Karpas-422 (cell line): ENCODE results near the gene TAF9B. TPM values are rescaled to one million over a fixed set of nuclear protein-coding genes. Genes with fewer than 3 reads are reported as not detected.
"Not testable (repeated sequence)": the region's sequence is repeated elsewhere in the genome, so short reads cannot be mapped to it uniquely, and the experiment has no call there.

Source experiments
- DNase-seq: peaks from one replicate; pipeline ENCODE4 v3.0.0-alpha.2; 2015
- H2AFZ ChIP-seq: fragments of 200-600 bp; sonication (generic); 2 replicates; pipeline ENCODE4 v1.6.1; 2014; ENCODE audit warnings: antibody characterized with exemption, low read length, mixed read lengths
- H3K27ac ChIP-seq: fragments of 200-600 bp; sonication (generic); 2 replicates; pipeline ENCODE4 v1.5.1; 2014; ENCODE audit warnings: mild to moderate bottlenecking, low read length, moderate library complexity
- H3K27me3 ChIP-seq: fragments of 200-600 bp; sonication (generic); 2 replicates; pipeline ENCODE4 v1.6.1; 2014; ENCODE audit warnings: low read length, mixed read lengths
- H3K36me3 ChIP-seq: fragments of 200-600 bp; sonication (generic); 2 replicates; pipeline ENCODE4 v1.6.1; 2014; ENCODE audit warnings: low read length, mixed read lengths; ENCODE audit not compliant: insufficient read depth
- H3K4me1 ChIP-seq: fragments of 200-600 bp; sonication (generic); 2 replicates; pipeline ENCODE4 v1.6.1; 2014; ENCODE audit warnings: mild to moderate bottlenecking, low read length, mixed read lengths
- H3K4me2 ChIP-seq: fragments of 200-600 bp; sonication (generic); 2 replicates; pipeline ENCODE4 v1.6.1; 2014; ENCODE audit warnings: low read length, low read depth, mild to moderate bottlenecking; ENCODE audit not compliant: poor library complexity, severe bottlenecking
- H3K4me3 ChIP-seq: fragments of 200-600 bp; sonication (generic); 2 replicates; pipeline ENCODE4 v1.5.1; 2014; ENCODE audit warnings: mild to moderate bottlenecking, antibody characterized with exemption, low read length, mixed read lengths
- H3K79me2 ChIP-seq: fragments of 200-600 bp; sonication (generic); 2 replicates; pipeline ENCODE4 v1.6.1; 2014; ENCODE audit warnings: mild to moderate bottlenecking, low read length, mixed read lengths
- H3K9ac ChIP-seq: fragments of 200-600 bp; sonication (generic); 2 replicates; pipeline ENCODE4 v1.6.0; 2014; ENCODE audit warnings: low read length
- H3K9me2 ChIP-seq: fragments of 200-600 bp; sonication (generic), shearing (Covaris generic); replicated peaks from 2 replicates; pipeline ENCODE4 v1.6.0; 2014; ENCODE audit warnings: mild to moderate bottlenecking, low read length, moderate library complexity; ENCODE audit not compliant: insufficient read depth
- H3K9me3 ChIP-seq: fragments of 300-700, 200-600 bp; sonication (generic); 2 replicates; pipeline ENCODE4 v1.6.1; 2014; ENCODE audit warnings: low read length, mixed read lengths
- H4K20me1 ChIP-seq: fragments of 200-600 bp; sonication (generic); 2 replicates; pipeline ENCODE4 v1.6.1; 2014; ENCODE audit warnings: mild to moderate bottlenecking, antibody characterized with exemption, low read length, low read depth; ENCODE audit not compliant: insufficient read depth
- total RNA-seq: library from RNA; depleted of rRNA; stranded (reverse); fragments of >200 nt; shearing (Covaris generic); gene quantifications from 2 replicates; pipeline ENCODE4 v1.2.3, GENCODE V29; 2014; ENCODE audit warnings: low replicate concordance; rRNA removed

TAF9B gene
- total RNA-seq, 1 experiment from 2014 or later: 4.8 TPM

GRCh38 chrX:78098108-78098507 lies 41.3 kb downstream of the TAF9B start:
- H3K9me3 ChIP-seq: no peaks in the 10 kb centered on the region

GRCh38 chrX:78092296-78092695 lies 47.2 kb downstream of the TAF9B start:
- H3K4me2 ChIP-seq: no peak overlapping the region
- no peak overlapping the region for H3K4me3 ChIP-seq
- no peaks in the 10 kb centered on the region for H3K9me2 ChIP-seq
- peak; percentile 44 for DNase-seq
- H3K27ac ChIP-seq: no peak overlapping the region
- H3K27me3 ChIP-seq: no peaks in the 10 kb centered on the region
- no peak overlapping the region for H3K9ac ChIP-seq
- H3K4me1 ChIP-seq: no peaks in the 10 kb centered on the region
- H3K9me3 ChIP-seq: no peaks in the 10 kb centered on the region
- no peak overlapping the region for H2AFZ ChIP-seq
- H4K20me1 ChIP-seq: no peaks in the 10 kb centered on the region
- H3K36me3 ChIP-seq: no peaks in the 10 kb centered on the region
- H3K79me2 ChIP-seq: no peaks in the 10 kb centered on the region

More at GRCh38 chrX:78098108-78098507, 41.3 kb downstream of the TAF9B start:
- Histone ChIP-seq H3K9me2 (no peaks in the 10 kb centered on the region), H3K4me2 (no peak overlapping the region), H3K27ac (no peak overlapping the region), H3K36me3 (no peaks in the 10 kb centered on the region), H3K9ac (no peak overlapping the region), H3K27me3 (no peaks in the 10 kb centered on the region), H4K20me1 (no peaks in the 10 kb centered on the region), H3K79me2 (no peaks in the 10 kb centered on the region), H2AFZ (no peak overlapping the region), H3K4me3 (no peak overlapping the region), H3K4me1 (peaks cover 2% of the 10 kb centered on the region; the same call in 1 of the 2 replicates)
- DNase-seq: no peak

- not testable (repeated sequence) for H2AFZ ChIP-seq, DNase-seq, H3K4me3 ChIP-seq, H3K9me3 ChIP-seq, H3K79me2 ChIP-seq, H3K27ac ChIP-seq, H3K9ac ChIP-seq, H3K9me2 ChIP-seq, H3K4me1 ChIP-seq, H3K4me2 ChIP-seq, H3K27me3 ChIP-seq, H3K36me3 ChIP-seq, H4K20me1 ChIP-seq
Measured at GRCh38 chrX:78081413-78081812, 58.0 kb downstream of the TAF9B start.

Other genes with a start within 250 kb of the TAF9B start
- gene MAGT1, start 244.2 kb downstream of the TAF9B start, total RNA-seq: 78.5 and 110 TPM in 2 replicates
- 256 and 632 TPM in 2 replicates for gene COX7B, start 240.2 kb downstream of the TAF9B start, total RNA-seq
- 4.0 and 6.3 TPM in 2 replicates for gene ATP7A, start 229.0 kb downstream of the TAF9B start, total RNA-seq
- gene PGAM4, start 170.0 kb downstream of the TAF9B start, total RNA-seq: not detected in 2 replicates
- 299 and 337 TPM in 2 replicates for gene PGK1, start 35.4 kb downstream of the TAF9B start, total RNA-seq
- 1.2 and 2.2 TPM in 2 replicates for gene CYSLTR1, start 188.0 kb upstream of the TAF9B start, total RNA-seq